ENCODE results near the gene YLPM1.

The YLPM1 gene

DNA sequence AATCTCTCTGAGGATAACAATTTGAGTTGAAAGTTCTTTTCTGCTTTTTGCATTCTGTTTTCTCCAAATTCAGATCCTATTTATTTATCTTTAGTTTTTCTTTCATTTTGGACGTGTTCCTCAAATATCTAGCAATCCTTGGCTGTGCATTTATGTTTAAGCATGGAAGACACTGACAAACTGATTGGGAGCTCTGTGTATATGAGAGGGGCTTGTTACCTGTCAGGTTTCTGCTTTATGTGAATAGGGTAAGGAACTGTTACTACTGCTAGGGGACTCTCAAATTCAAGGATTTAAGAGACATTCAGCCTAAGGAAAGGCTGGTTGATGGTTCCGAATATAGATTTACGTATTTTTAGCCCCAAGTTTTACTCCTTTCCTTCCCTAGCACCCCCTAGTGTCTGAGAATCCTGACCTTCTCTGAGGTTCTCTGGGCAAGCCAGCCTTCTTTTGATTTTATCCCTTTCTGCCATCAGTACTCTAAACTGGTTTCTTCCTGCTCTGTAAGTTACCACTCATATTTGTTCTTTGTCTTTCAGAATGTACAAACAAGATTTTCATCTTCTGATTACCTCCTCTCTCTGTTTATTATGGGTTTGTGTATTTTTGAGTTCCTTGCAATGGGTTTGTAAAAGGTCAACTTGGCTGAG, 30.5 kb downstream of the YLPM1 start:
- no peak for DNase-seq

DNA sequence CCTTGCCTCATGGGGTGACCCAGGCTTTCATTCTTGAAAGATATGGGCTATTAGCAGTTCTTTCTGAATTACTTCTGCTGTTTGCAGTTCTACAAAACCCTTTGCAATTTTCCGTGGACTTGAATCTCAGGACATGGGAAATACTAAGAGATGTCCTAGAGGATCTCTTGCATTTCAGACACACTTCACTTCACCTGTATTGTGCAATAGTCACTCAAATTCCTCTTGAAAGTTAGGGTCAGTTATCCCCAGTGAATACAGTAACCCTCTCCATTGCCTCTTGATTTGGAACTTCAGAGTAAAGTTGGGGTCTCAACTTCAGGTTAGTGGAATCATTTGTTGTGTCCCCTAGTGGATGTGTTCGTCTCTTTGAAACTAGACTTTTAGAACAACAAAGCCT, 31.8 kb downstream of the YLPM1 start:
- DNase-seq = no peak

DNA sequence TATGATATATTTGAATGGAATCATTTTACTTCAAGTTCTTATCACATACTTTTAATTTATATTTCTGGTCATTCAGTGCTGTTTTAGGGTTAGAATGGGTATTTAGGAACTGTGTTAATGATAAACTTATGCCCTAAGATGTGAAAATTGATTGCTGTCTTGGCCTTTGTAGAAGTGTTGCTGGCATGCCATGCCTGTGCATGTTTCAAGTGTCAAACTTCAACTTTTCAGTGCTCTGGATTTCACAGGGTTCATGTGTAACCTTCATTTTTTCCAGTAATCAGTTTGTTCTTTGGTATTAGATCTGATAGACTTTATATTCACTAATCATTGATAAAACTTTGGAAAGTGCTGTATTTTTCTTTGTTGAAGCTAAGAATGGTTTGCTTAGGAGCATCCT, 36.6 kb downstream of the YLPM1 start:
- DNase-seq = no peak

DNA sequence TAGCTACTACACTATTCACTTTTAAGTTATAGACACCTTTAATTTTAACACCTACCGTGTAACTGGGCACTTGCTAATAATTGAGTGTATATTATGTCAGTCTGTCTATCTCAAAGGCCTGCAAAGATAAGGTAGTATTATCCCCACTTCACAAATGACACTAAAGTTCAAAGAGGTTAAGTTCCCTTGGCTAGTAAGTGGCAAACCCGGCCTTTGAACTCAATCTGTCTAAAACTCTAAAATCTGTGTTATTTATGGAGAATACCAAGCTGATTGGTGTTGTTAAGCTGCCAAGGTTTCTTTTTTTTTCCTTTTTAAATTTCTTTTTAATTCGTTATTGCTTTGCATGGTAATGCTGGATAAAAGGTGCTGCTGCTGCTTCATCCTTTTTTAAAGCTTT, 37.7 kb downstream of the YLPM1 start:
- no peak for DNase-seq

DNA sequence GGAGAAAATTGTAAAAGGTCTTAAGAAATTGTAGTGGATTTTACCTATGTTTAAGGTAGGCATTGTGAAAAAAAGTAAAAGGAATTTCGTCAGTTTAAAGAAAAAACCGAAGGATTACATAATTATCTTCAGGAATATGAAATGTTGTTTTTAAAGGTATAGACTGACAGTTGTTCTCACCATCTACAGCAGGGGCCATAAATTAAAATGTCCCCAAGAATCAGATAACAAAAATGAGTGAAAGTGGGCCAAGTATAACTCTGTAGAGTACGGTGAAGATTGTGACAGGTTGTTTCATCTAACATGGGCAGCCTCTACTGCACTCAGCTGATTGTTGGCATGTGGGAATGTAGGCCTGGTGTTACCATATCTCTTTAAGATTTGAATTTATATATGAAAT, 38.3 kb downstream of the YLPM1 start:
- DNase-seq = no peak

DNA sequence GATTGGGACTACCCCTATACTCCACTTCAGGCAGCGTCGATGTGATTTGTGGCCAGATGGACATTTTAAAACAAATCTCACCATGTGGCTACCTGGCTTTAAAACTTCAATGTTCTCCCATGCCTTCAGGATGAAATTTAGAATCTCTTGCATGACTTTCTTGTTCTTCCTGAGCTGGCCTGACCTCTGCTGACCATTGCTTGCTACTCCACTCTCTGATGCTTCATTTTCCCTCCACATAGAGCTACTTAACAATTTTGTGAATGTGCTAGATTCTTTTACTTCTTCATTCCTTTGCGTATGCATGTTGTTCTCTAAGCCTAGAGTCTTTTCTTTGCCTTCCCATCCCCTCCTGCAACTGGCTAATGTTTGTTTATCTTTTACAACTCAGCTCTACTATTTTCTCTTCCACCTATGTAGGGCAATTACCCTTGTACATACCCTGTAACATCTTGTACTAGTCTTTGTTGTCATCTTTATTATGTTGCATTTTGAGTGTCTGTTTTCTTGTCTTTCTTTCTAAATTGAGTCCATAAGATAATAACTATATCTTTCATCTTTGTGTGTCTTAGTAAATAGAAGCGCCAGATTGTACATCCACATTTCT, 41.2 kb downstream of the YLPM1 start:
- DNase-seq = peak; percentile 22 to 73

DNA sequence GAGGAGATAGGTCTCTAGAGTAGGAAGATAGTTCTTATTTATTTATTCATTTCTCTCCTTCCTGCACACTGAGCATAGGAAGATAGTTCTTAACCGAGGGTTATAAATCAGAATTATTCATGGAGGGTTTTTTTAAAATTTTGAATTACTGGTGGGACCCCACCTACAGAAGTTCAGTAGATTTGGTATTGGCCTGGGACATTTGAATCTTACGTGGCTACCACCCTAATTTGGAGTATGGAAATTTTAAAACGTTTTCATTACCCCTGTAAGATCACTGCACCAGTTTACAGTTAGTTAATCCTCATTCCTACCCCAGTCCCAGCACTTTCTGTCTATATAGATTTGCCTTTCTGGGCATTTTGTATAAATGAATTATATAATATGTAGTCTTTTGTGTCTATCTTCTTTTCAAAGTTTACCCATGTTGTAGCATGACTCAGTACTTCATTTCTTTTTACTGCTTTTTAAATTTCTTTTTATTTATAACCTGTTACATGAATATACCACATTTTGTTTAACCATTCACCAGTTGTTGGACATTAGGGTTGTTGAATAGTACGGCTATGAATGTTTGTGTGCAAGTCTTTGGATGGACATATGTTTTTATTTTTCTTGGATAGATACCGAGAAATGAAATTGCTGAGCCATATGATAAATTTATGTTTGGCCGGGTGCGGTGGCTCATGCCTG, 44.9 kb downstream of the YLPM1 start:
- DNase-seq = no peak

DNA sequence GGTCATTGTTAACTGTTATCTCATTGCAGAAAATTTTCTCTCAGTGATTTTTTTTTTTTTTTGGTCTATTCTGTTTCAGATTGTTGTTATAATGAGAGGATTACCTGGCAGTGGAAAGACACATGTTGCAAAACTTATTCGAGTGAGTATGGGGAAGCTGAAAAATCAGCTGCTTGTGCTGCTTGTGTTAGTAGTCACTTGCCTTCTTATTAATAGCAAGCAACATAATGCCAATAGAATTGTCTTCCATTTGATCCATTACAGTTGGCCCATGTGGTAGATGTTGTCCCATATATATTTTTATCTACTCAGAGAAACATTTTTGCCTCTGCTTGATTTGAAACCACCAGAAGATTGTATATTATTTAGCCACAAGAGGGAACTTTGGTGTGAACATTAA, 53.0 kb downstream of the YLPM1 start:
- DNase-seq = no peak

DNA sequence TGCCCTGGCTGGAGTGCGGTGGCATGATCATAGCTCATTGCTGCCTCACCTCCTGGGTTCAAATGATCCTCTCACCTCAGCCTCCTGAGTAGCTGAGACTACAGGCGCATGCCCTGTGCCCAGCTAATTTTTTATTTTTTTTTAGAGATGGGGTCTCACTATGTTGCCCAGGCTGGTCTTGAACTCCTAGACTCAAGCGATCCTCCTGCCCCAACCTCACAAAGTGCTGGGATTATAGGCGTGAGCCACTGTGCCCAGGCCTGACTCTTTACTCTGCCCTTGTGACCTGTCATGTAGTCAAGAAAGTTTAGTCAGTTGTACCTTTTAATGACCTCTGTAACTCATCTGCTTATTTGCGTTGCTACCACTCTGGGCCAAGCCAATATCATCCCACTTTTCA, 57.2 kb downstream of the YLPM1 start:
- DNase-seq = no peak

DNA sequence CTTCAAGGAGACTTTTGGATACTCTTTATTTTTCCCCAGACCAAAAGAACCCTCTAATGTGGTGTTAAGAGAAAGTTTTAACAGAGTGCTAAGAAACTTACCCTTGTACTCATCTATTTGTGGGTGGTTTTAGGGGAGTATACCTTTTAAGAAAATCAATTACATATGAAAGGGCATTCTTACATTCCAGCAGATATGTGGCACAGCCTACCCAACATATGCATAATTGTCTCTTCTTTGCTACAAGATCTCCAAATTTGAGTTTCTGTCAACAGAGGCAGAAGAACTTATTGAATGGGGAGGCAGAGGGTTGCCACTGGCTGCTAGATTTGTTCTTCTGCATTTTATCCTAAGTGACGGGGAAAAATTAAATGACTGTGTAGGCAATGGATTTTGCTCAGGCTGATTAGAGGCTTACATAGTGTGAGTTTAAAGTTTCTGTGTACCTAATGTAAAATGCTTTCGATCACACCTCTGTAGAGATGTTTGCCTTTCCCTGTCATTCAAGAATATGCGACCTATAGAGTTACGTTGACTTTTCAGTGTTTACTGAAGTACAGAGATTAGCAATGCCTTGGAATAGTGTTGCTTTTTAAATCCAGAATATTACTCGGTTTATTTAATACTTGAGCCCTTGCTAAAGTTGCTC, 58.3 kb downstream of the YLPM1 start:
- DNase-seq = no peak

DNA sequence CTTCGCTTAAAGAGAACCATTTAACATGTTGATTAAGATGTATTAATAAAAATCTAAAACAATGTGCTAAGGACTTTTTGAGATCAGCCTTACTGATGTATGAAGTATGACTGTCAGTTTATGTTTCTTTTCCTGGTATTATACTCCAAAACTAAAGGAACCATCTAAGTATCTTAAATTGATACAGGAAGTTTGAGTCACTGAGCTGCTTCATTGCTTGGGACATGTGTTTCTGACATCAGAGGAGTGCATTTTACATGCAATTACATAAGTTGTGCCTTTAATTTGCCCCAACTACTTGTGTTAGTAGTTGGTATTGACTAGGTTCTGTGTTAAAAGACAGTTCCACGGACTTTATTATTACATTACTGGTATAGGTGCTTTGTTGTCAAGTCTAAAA, 61.9 kb downstream of the YLPM1 start:
- no peak for DNase-seq

DNA sequence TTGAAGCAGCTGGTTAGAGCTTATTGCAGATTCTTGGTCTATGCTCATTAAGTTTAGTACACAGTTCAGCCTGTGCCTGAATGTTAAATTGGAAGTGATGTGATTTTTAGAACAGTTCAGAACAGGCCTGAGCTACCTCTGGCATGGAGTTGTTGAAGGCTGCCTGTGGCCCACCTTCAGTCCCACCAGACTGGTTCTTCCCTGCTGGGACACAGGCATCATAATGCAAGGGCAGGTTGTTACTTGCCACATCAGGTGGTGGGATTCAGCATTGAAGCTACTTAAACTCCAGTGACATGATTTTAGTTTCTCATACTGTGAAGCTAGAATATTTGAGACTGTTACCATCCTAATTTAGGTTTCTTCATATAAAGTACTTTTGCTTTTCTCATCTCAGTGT, 63.5 kb downstream of the YLPM1 start:
- DNase-seq = no peak

DNA sequence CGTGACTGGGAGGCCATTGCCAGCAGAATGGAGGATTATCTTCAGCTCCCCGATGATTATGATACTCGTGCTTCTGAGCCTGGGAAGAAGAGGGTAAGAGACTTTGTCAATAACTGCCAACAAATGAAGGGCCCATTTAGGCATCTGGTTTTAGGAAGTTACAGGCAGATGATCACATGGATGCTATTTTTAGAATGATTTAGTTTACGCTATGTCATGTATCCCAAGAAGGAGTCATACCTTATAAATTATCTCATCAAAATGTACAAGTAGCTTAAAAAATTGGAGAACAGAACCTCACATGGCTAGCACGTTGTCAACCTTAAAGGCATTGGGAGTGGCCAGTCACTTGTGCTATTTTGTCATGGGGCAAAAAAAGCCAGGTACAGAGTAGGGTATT, 66.1 kb downstream of the YLPM1 start:
- DNase-seq = no peak

DNA sequence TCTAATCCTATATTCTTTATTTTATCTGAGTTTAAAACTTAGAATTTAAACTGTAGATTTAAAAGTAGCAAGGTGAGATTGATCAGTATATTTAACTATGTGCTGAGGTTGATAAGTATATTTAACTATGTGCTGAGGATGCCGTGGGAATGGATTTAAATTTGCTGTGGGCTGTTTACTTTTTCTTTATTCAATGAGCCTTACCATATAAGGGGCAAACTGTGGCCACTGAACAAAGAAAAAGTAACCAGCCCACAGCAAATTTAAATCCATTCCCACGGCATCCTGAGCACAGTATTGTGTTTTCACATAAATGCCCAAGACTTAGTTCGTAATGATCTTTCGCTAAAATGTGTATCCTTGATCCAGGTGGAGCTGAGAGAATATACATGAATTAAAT, 69.7 kb downstream of the YLPM1 start:
- DNase-seq = no peak

DNA sequence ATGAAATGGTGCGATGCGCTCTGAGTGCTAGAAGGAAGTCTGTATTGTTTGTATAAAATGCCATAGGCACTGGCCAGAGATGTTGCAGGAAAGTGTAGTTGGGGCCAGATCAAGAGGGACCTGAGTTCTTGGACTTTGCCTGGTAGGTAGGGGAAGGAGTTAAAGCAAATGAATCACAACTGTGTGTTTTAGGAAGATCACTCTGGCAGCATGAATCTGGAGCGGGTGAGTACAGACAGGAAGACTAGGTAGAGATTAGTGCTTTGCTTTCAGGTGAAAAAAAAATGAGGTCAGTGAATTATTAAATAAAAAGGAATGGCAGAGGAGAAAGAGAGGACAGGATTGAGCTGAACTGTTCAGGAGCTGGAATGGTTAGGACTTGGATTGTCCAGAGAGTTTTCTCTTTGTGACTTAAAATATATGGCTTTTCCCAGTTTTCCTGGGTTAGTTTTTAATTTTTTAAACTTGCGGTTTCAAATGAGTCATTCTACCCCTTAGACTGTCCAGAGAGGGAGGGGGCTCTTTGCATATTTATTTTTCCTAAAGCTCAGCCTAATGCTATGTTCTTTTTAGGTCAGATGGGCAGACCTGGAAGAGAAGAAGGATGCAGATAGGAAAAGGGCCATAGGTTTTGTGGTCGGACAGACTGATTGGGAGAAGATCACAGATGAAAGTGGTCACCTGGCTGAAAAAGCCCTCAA, 71.7 kb downstream of the YLPM1 start:
- no peak for DNase-seq

DNA sequence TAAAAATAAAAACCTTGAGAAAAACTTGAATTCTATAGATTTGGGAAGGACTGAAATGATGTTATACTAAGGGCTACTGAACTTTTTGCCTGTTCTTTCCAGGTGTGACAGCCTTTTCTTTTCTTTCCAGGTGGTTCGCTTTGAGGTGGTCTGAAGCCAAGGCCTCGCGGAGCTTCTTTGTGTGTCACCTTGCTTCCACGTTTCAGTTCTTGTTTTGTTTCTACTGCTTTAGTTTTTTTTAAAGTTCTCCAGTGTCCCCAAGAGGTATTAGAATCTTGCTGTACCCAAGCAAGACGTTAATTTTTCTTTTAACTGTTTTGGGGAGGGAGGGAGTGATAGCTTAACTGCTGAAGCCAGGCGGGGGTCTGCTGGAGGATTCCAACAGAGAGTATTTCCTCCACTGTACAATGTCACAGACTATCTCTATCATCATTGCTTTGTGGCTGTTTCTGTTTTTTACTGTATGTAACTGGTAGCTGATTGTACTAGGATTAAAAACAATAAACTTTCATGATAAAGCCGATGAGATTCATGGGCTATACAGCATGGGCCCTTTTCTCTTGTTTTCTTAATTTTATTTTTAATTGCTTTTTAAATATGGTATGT, 72.6 kb downstream of the YLPM1 start:
- DNase-seq = no peak

DNA sequence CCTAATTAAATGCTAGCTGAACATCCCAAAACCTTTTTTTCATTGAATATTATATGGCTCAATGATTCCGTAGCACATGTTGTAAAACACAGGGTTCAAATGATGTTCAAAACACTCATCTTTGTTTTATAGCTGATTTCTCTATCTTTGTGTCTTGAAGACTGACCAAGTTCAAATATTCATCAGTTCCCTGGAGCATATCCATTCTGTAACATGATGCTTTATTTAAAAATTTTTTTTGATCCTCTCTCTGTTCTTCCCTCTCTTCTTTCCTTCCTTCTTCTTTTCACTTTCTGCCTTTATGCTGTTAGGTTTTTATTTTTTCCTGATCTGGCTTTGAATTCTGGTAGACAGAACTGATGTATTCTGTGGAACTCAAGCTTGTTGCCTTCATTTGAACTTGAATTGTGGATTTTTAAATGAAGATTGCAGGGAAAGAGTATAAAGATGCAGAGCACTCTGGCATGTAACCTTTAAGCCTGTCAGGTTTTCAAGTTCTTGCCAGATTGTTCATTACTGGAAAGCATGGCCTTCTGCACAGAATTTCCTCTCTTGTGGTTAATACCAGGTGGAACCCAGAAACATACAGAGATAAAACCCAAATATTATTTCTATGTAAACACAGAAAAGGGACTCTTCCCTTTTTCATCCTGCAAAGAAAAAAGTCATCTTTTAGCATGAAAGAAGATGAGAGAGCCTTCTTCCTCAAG, 73.3 kb downstream of the YLPM1 start:
- no peak for DNase-seq

DNA sequence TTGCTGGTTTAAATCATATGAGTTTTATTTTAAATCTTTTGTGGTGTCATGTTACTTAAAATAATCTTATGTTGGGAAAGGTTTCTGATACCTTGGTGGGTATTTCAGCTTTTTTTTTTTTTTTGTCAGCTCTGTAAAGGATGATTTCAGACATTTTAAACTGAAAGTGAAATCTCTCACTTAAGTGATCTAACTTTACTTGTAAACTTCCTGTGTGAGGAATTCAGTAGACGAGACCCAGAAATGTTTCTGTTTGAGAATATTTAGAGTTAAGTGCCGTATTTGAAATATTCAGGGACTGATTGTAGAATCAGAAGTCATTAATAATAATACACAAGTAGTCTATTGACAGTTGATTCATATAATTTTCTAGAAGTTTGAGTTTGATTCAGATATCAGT, 75.0 kb downstream of the YLPM1 start:
- no peak for DNase-seq

DNA sequence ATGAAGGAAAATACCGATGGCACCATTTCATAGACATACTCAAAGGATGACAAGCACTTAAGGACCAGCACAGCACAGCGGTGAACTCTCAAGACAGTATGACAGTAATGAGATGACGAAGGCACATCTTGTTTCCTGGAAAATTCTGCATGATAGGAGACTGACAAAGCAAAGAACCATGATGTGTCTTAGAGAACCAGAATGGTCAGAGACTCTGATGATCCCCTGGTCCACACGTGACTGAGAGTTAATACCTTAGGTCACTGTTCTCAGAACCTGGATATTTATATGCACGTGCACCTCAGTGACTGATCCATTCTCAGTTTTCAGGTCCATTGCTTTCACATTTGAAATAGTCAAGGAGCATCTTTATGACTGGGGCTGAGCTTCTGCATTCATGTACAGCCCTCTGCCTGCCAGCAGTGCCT, 77.5 kb downstream of the YLPM1 start:
- no peak for DNase-seq

DNA sequence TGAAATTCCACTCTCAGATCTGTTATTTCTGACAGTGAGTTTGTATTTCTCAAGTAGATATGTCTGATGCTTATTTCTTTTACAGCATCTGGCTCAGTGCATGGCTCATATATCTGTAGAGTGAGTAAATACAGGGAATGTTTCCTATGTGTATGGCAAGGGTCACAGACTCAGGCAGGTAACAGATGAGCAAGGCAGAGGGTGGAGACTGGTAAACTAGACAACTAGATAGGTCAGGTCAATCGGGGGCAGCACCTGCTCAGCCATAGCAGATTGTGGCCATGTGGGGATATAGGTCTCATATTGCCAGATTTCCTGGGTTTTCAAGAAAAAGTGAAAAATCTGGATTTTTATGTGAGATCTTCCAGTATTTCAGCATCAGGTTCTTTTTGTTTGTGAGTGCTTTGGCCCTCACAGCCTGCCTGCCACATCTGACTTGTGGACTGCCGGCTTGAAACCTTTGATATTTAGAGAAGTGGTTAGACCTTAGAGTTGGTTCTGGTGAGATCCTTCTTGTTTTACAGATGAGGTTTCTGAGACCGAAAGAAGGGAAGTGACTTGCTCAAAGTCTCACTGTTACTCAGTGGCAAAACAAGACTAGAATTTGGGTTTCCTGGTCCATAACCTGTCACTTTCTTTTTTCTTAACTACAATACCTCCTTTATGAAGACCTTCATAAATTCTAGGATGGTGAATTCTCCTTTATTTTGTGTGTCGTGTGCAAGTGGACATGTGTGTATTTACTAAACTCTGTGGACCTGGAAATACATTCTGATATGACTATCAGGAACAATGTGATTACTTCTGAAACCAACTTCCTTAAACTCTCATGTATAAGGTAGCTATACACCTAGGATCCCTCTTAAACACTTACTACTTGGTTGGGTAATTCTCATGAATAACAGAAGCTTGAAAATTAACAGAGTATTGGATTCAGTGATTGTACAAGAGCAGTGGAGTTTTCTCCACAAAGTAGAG, 78.4 kb downstream of the YLPM1 start:
- DNase-seq = no peak

DNA sequence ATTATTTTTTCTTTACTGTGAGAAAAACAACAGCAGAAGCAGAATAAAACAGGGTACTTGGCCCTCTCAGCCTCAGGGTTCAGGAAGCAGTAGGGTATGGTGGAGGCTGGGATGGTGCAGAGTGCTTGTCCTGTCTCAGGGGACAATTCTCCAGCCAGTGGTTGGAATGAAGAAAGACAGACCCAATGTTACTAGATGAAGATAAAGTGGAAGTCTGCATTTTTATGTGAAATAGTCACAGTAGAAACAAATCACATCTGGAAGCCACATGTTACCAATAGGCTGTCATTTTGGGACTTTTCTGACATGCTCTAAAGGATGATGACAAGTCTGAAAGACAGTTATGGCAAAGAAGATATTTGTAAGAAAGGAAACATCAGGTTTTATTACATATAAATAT, 80.5 kb downstream of the YLPM1 start:
- no peak for DNase-seq
